Liver (tissue), 3 donors: Measurements from ENCODE around the gene DUSP8.

Experiments used
- ATF3 ChIP-seq: IDR thresholded peaks from 2 replicates; pipeline ENCODE4 v1.6.1; 2016; ENCODE audit warnings: antibody characterized with exemption
- CTCF ChIP-seq: fragments of 150-350 bp; IDR thresholded peaks from 2 replicates; pipeline ENCODE4 v1.5.1; 2017; ENCODE audit warnings: improper control_type of control experiment, low read depth, low read length; ENCODE audit not compliant: missing input control
- FOXA1 ChIP-seq: IDR thresholded peaks from 2 replicates; pipeline ENCODE4 v1.6.1; 2016; ENCODE audit warnings: antibody characterized with exemption
- GABPA ChIP-seq, 2 donors: IDR thresholded peaks in 1 of 2; conservative IDR thresholded peaks in 1 of 2; 2 replicates each; pipeline ENCODE4 v1.6.1; 2016; ENCODE audit warnings: antibody characterized with exemption in 2 of 2, mild to moderate bottlenecking in 1 of 2, moderate library complexity in 1 of 2
- HNF4A ChIP-seq, 2 donors: conservative IDR thresholded peaks; 2 replicates each; pipeline ENCODE4 v1.6.1; 2016; ENCODE audit warnings: antibody characterized with exemption in 2 of 2, mild to moderate bottlenecking in 2 of 2
- MAX ChIP-seq: IDR thresholded peaks from 2 replicates; pipeline ENCODE4 v1.6.1; 2016; ENCODE audit warnings: antibody characterized with exemption
- NR2F2 ChIP-seq: IDR thresholded peaks from 2 replicates; pipeline ENCODE4 v1.6.1; 2016; ENCODE audit warnings: antibody characterized with exemption
- RAD21 ChIP-seq, 2 donors: IDR thresholded peaks; 2 replicates each; pipeline ENCODE4 v1.6.1; 2016; ENCODE audit warnings: antibody characterized with exemption in 2 of 2, mild to moderate bottlenecking in 2 of 2
- REST ChIP-seq: IDR thresholded peaks from 2 replicates; pipeline ENCODE4 v1.6.1; 2016; ENCODE audit warnings: antibody characterized with exemption, mild to moderate bottlenecking
- SP1 ChIP-seq: IDR thresholded peaks from 2 replicates; pipeline ENCODE4 v1.6.1; 2018; ENCODE audit warnings: antibody characterized with exemption, mild to moderate bottlenecking
- TAF1 ChIP-seq: conservative IDR thresholded peaks from 2 replicates; pipeline ENCODE4 v1.6.1; 2016; ENCODE audit warnings: antibody characterized with exemption, mild to moderate bottlenecking
- YY1 ChIP-seq: IDR thresholded peaks from 2 replicates; pipeline ENCODE4 v1.6.1; 2016; ENCODE audit warnings: antibody characterized with exemption, mild to moderate bottlenecking
- ZBTB33 ChIP-seq: IDR thresholded peaks from 2 replicates; pipeline ENCODE4 v1.6.1; 2016; ENCODE audit warnings: antibody characterized with exemption
- donor health status: healthy.
- donor health status: healthy.

- TF ChIP-seq CTCF (no peak), RAD21 (IDR thresholded peaks at IDR 0.05) (no peak), REST (no peak), TAF1 (no peak), ZBTB33 (no peak), YY1 (no peak), MAX (no peak), SP1 (no peak), NR2F2 (no peak), ATF3 (no peak), GABPA (IDR thresholded peaks at IDR 0.05 in 1 of 2, conservative IDR thresholded peaks at IDR 0.05 in 1 of 2) (no peak), HNF4A (conservative IDR thresholded peaks at IDR 0.05) (no peak), FOXA1 (no peak)
Measured at GRCh38 chr11:1520209-1520662, 51.8 kb downstream of the DUSP8 start.
